Prostate gland (tissue), 2 donors: ENCODE data around the gene SKAP2. TPM values are rescaled to one million over a fixed set of nuclear protein-coding genes. Genes with fewer than 3 reads are reported as not detected.

Experiments
- DNase-seq: peaks from one replicate; pipeline ENCODE4 v3.0.0-alpha.2; 2019; ENCODE audit warnings: low spot score
- H3K27ac ChIP-seq, 2 donors: fragments of 200-600 bp; sonication (generic); 2 replicates each; pipeline ENCODE4 v1.5.1; 2017 to 2019
- H3K27me3 ChIP-seq: fragments of 200-600 bp; sonication (generic); replicated peaks from 2 replicates; pipeline ENCODE4 v1.5.1; 2019; ENCODE audit not compliant: insufficient read depth
- H3K36me3 ChIP-seq, 2 donors: fragments of 200-600 bp; sonication (generic); 1 replicate in 1 of 2; 2 replicates in 1 of 2; pipeline versions ENCODE4 v1.5.1 to v1.8.1; 2017 to 2019
- H3K4me1 ChIP-seq: fragments of 200-600 bp; sonication (generic); replicated peaks from 2 replicates; pipeline ENCODE4 v1.5.1; 2019
- H3K4me3 ChIP-seq, 2 donors: fragments of 200-600 bp; sonication (generic); 2 replicates each; pipeline ENCODE4 v1.5.1; 2017 to 2019
- H3K9me3 ChIP-seq: fragments of 200-600 bp; sonication (generic); 2 replicates; pipeline ENCODE4 v1.5.1; 2017
- POLR2A ChIP-seq: fragments of 450-650 bp; IDR thresholded peaks from one replicate; pipeline ENCODE4 v1.6.1; 2016; ENCODE audit warnings: antibody characterized with exemption, mild to moderate bottlenecking
- POLR2AphosphoS5 ChIP-seq: sonication (generic); formaldehyde crosslinking; IDR thresholded peaks from one replicate; pipeline ENCODE4 v1.6.1; 2017; ENCODE audit warnings: antibody characterized with exemption
- WGBS: methylation state at CpG from one replicate; pipeline ENCODE4 v1.1.5; 2018; 5-methylcytosine and 5-hydroxymethylcytosine counted together
- intact Hi-C: fragments of 100-400 bp; cut with DNase I; formaldehyde crosslinking; loops from one replicate; pipeline ENCODE4 v1.14.2; 2022
- total RNA-seq, 2 donors: library from RNA; depleted of rRNA; stranded (reverse); fragments of >200 nt; gene quantifications; one replicate each; pipeline ENCODE4 v1.1.0, GENCODE V29; 2016
- TF ChIP-seq, protein P1 (sequence below), 4 experiments: fragments of 200-600 bp in 2 of 4; fragments of 450-650 bp in 2 of 4; sonication (generic) in 2 of 4; IDR thresholded peaks; 1 replicate in 3 of 4; 2 replicates in 1 of 4; pipeline ENCODE4 v1.5.1; 2016 to 2019; ENCODE audit warnings: antibody characterized with exemption in 4 of 4, mild to moderate bottlenecking in 2 of 4, moderate library complexity in 2 of 4

Gene SKAP2
- total RNA-seq, 2 donors from 2014 or later = 16.1 to 25.6 TPM

- H3K4me1 ChIP-seq = no peaks in the 10 kb centered on the region
- no peak for TF ChIP-seq POLR2A
- no peak for TF ChIP-seq POLR2AphosphoS5
- TF ChIP-seq, protein P1, sequence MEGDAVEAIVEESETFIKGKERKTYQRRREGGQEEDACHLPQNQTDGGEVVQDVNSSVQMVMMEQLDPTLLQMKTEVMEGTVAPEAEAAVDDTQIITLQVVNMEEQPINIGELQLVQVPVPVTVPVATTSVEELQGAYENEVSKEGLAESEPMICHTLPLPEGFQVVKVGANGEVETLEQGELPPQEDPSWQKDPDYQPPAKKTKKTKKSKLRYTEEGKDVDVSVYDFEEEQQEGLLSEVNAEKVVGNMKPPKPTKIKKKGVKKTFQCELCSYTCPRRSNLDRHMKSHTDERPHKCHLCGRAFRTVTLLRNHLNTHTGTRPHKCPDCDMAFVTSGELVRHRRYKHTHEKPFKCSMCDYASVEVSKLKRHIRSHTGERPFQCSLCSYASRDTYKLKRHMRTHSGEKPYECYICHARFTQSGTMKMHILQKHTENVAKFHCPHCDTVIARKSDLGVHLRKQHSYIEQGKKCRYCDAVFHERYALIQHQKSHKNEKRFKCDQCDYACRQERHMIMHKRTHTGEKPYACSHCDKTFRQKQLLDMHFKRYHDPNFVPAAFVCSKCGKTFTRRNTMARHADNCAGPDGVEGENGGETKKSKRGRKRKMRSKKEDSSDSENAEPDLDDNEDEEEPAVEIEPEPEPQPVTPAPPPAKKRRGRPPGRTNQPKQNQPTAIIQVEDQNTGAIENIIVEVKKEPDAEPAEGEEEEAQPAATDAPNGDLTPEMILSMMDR (IDR thresholded peaks at IDR 0.05) = no peak
- WGBS = 94% methylated on average over 5 of the region's 5 CpGs
- intact Hi-C loops = no loop called here
- H3K9me3 ChIP-seq = no peaks in the 10 kb centered on the region
- H3K27ac ChIP-seq = no peak overlapping the region
- H3K27me3 ChIP-seq = no peaks in the 10 kb centered on the region
- DNase-seq = no peak
- no peaks in the 10 kb centered on the region for H3K36me3 ChIP-seq
- H3K4me3 ChIP-seq = no peak overlapping the region
These were observed 74.8 kb downstream of the SKAP2 start for GRCh38 chr7:26789481-26790184.

DNA sequence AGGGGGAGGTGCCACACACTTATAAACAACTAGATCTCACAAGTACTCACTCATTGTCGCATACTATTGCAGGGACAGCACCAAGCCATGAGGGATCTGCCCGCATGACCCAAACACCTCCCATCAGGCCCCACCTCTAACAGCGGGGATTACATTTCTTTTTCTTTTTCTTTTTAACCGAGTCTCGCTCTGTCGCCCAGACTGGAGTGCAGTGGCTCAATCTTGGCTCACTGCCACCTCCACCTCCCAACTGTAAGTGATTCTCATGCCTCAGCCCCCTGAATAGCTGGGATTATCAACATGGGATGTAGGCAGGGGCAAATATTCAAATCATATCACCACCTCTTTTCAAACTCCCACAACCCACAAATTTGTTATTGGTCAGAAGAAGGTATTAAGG, 76.7 kb downstream of the SKAP2 start:
- Histone ChIP-seq H3K27ac (no peak overlapping the region), H3K36me3 (no peaks in the 10 kb centered on the region), H3K27me3 (no peaks in the 10 kb centered on the region), H3K4me1 (no peaks in the 10 kb centered on the region), H3K4me3 (no peak overlapping the region), H3K9me3 (no peaks in the 10 kb centered on the region)
- DNase-seq = no peak
- TF ChIP-seq, protein P1 (IDR thresholded peaks at IDR 0.05) = no peak
- TF ChIP-seq POLR2A = no peak
- TF ChIP-seq POLR2AphosphoS5 = no peak
- WGBS = 88% methylated on average over 6 of the region's 6 CpGs
- intact Hi-C loops = no loop called here

GRCh38 chr7:26784118-26784517, 80.3 kb downstream of the SKAP2 start:
- WGBS = 66% methylated on average over 3 of the region's 3 CpGs
- intact Hi-C loops = no loop called here

GRCh38 chr7:26782501-26782900, 81.9 kb downstream of the SKAP2 start:
- Histone ChIP-seq H3K36me3 (no peaks in the 10 kb centered on the region), H3K27me3 (no peaks in the 10 kb centered on the region), H3K4me3 (no peak overlapping the region), H3K9me3 (no peaks in the 10 kb centered on the region), H3K27ac (no peak overlapping the region), H3K4me1 (no peaks in the 10 kb centered on the region)
- 77% methylated on average over 2 of the region's 2 CpGs for WGBS
- DNase-seq = no peak
- intact Hi-C loops = no loop called here
- TF ChIP-seq POLR2A = no peak
- no peak for TF ChIP-seq POLR2AphosphoS5
- TF ChIP-seq, protein P1 (IDR thresholded peaks at IDR 0.05) = no peak

More at GRCh38 chr7:26784118-26784517, 80.3 kb downstream of the SKAP2 start:
- Histone ChIP-seq H3K4me1 (no peaks in the 10 kb centered on the region), H3K27ac (no peak overlapping the region), H3K4me3 (no peak overlapping the region), H3K36me3 (no peaks in the 10 kb centered on the region), H3K9me3 (no peaks in the 10 kb centered on the region), H3K27me3 (no peaks in the 10 kb centered on the region)
- TF ChIP-seq POLR2A (no peak), POLR2AphosphoS5 (no peak)
- TF ChIP-seq, protein P1 (IDR thresholded peaks at IDR 0.05) = no peak
- DNase-seq = no peak

DNA sequence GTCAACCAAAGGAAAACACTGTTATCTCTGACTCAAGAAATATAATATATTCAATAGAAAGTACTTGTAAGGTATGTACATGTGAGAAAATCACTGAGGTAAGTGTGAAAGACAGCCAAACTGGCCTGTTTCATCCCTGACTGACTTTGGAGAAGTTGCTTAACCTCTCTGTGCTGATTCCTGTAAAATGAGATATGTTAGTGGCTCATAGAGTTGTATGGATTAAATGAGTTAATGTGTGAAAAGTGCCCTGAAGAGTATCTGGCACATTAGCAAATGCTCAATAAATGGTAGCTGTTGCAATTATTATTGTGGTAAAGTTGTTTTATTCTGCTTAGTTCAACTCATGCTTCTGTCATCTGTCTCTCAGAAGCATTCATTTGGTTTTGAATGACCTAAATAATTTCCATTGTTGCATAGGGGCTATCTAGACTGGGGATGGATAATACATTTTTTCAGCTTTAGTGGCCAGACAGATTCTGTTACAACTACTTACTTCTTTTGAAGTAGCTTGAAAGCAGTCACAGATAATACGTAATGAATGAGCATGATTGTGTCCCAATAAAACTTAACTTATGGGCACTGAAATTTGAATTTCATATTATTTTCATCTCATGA, 84.3 kb downstream of the SKAP2 start:
- H3K27me3 ChIP-seq = no peaks in the 10 kb centered on the region
- H3K27ac ChIP-seq = no peak overlapping the region
- H3K4me3 ChIP-seq = no peak overlapping the region
- whole genome bisulfite sequencing = 92% methylated on average over 1 of the region's 1 CpG
- H3K4me1 ChIP-seq = no peaks in the 10 kb centered on the region
- intact Hi-C loops = no loop called here
- no peaks in the 10 kb centered on the region for H3K9me3 ChIP-seq
- no peak for DNase-seq
- TF ChIP-seq, protein P1 (IDR thresholded peaks at IDR 0.05) = no peak
- TF ChIP-seq POLR2AphosphoS5 (no peak), POLR2A (no peak)
- H3K36me3 ChIP-seq = no peaks in the 10 kb centered on the region
